Measurements from ENCODE around the gene PUSL1. TPM values are rescaled to one million over a fixed set of nuclear protein-coding genes. Genes with fewer than 3 reads are reported as not detected.

PUSL1 gene
- total RNA-seq, 1 donor from 2014 or later: 23.1 TPM

DNA sequence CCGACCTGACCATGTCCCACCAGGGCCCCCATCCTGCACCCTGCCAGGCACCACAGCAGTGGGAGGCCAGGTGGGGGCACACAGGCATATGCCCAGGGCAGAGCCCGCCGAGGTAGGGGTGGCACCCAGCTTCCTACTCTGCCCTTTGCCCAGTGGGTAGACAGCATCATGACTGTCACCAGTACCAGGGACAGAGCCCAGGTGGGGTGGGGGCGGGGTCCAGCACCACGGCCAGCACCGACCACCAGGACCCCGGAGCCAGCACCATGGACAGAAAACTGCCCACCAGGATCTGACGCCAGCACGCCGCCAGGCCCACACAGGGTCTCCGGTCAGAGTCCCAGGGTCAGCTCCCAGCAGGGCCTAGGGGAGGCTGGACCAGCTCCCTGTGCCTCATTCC lies 26.4 kb downstream of the PUSL1 start:
- intact Hi-C loops (cut with micrococcal nuclease): no loop called here

DNA sequence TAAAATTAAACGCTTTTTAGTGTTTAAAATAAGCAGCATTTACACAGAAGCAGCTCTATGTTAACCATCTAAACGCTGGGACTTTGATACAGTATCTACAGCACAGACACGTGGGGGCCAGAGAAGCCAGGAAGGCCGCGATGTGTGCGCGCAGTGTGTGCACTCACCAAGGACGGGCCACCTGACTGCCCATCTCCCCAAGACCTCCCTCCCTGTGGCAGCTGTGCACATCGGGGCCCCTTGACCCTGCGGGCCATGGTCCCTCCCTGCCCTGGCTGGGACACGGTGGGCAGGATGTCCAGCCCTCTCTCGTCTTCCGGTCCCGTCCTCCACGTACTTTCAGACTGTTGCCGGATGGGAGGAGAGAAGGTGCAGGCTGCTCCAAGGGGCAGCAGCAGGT lies 26.9 kb downstream of the PUSL1 start:
- intact Hi-C loops (cut with micrococcal nuclease): no loop called here

DNA sequence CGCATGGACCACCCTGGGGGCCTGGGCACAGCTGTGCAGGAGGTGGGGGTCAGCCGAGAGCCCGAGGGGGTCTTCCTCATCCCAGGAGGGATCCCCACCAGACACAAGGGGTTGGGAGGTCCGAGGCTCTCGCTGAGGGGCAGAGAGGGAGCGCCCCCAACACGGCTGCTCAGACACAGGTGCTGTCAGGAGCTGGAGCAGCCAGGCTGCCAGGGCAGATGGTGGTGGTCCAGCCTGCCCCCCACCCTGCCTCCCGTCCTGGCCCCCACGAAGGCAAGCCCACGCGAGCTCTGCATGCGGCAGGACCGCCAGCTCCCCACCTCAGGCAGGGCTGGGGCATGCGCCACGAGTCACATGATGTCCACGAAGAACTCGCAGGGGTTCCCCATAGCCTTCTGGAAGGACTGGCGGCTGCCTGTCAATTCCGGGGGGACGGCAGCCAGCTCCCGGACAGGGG lies 27.4 kb downstream of the PUSL1 start:
- intact Hi-C loops (cut with micrococcal nuclease): no loop called here

DNA sequence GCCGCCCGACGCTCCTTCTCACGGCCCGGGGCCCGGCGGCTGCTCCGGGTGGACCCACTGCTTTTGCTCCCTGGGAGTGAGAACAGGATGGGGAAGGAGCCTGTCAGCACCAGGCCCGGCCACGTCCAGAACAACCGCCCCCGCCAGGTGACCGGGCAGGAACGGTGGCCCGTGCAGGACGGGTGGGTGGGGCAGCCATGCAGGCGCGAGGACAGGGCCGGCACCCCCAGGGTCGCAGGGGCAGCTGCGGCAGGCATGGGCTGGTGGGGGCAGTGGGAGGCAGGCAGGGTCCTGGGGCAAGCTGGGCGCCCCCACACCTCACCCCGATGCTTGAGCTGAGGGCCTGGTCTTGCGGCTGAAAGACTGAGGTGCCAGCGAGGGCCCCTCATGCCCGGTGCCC lies 28.0 kb downstream of the PUSL1 start:
- intact Hi-C loops (cut with micrococcal nuclease): no loop called here

DNA sequence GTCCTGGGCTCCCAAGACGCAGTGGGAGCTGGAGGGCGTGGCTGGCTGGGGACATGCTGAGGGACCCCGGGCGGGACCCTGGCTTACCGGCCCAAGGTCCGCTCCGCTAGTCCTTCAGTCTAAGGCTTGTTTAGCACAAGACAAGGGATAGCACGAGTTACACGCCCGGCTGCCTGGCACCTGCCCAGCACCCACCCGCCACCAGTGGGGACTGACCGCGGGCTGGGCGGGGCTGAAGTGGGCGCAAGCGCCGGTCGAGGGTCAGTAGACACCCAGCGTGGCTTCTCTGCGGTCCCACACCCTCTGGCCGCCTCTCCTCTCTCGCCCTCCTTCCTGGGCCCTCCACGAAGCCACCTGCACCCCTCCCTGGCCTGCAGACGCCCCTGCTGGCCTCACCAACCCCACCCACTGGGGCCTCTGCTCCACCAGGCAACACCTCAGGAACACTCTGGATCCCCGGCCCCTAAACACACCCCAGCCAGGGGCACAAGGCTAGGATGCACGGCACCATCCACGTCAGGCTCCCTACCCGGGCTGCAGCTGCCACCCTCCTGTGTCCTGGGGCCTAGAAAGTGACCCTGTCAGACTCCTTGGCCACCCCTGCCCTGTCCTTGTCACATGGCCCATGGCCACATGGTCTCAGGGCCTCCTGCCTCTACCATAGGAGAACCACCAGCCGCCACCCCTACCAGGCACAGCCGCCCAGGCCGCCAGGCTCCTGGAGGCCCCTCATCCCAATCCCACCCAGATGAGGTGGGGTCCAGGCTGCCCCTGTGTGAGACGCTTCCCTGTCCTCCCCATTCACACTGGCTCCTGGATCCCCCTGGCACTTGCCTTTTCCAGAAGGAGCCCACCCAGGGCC lies 28.8 kb downstream of the PUSL1 start:
- intact Hi-C loops (cut with micrococcal nuclease): no loop called here

DNA sequence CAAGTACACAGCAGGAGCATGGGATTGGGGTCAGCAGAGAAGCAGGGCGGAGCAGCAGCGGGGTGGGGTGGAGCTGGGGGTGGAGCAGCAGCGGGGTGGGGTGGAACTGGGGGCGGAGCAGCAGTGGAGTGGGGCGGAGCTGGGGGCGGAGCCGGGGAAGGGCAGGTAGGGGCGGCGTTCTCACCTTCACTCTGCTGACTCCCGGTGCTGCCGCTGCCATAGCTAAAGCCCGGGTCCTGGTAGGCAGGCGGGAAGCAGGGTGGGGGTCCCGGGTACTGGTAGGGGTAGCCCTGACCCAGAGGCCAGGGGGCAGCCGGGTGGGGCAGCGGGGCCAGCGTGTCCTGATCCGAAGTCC lies 29.4 kb downstream of the PUSL1 start:
- intact Hi-C loops (cut with micrococcal nuclease): no loop called here

DNA sequence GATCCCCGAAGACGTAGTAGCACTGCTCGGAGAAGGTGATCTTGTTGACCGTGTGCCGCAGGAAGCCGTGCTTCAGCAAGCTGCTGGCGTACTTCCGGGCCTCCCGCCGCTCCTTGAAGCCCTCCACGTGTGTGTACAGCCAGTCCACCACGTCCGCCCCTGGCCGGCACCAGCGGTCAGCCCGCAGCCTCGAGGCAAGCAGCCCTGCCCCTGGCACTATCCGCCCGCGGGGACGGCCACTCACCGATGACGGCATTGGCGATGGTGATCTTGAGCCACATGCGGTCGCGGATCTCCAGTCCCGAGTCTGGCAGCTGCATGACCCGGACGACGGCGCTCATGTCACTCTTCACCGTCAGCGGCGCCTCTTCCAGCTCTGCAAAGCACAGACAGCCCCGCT lies 29.9 kb downstream of the PUSL1 start:
- intact Hi-C loops (cut with micrococcal nuclease): no loop called here

DNA sequence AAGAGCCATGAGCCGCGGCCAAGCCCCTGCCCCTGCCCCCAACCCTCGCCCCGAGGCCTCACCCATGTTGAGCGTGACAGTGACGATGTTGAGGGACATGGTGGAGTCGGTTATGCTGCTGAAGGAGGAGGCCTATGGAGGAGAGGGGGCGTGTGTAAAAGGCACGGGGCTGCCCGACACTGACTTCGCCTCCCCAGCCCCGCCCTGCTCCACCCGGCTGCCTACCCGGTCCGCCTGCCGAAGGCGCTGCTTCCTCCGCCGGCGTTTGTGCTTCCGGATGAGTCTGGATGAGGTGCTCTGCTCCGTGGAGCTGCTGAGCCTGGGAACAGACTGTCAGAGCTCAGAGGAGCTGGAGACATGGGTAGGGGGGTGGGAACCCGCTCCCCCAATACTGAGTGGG lies 31.8 kb downstream of the PUSL1 start:
- intact Hi-C loops (cut with micrococcal nuclease): no loop called here

DNA sequence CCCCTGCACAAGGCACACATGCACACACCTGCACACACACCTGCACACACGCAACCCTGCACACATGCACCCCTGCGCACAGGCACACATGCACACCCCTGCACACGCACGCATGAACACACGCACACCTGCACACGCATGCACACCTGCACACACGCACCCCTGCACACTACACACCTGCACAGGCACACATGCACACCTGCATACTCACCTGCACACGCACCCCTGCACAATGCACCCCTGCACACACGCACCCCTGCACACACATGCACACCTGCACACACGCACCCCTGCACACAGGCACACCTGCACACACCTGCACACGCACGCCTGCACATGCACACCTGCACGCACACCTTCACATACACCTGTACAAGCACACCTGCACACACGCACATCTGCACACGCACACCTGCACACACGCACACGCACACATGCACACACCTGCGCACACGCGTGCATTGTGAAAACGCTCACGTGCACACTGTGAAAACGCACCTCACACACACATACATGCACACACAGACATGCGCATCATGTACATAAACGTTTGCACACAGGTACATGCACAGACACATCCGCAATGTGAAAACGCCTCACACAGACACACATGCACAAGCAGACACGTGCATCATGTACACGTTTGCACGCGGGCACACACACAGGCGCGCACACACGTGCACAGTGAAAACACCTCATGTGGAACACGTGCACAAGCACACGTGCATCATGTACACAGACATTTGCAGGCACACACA lies 32.6 kb downstream of the PUSL1 start:
- intact Hi-C loops (cut with micrococcal nuclease): no loop called here

DNA sequence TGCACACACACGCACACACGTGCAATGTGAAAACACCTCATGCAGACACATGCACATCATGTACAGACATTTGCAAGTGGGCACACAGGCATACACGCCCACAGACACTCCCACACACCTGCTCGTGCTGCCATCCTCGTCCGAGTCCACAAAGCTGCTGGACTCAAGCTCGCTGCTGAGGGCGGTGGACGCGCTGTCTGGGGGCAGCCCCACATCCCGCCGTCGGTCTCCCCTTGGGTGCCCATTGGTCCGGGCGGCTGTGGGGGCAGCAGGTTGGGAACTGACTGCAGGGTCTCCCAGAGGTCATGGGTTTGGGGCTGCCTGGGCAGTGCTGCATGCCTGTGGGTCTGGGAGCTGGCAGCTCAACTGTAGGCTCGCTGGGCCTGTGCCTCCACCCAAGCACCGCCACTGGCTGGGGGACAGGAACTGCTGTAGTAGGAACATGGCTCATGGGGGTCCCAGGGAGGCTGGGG lies 33.2 kb downstream of the PUSL1 start:
- intact Hi-C loops (cut with micrococcal nuclease): no loop called here

DNA sequence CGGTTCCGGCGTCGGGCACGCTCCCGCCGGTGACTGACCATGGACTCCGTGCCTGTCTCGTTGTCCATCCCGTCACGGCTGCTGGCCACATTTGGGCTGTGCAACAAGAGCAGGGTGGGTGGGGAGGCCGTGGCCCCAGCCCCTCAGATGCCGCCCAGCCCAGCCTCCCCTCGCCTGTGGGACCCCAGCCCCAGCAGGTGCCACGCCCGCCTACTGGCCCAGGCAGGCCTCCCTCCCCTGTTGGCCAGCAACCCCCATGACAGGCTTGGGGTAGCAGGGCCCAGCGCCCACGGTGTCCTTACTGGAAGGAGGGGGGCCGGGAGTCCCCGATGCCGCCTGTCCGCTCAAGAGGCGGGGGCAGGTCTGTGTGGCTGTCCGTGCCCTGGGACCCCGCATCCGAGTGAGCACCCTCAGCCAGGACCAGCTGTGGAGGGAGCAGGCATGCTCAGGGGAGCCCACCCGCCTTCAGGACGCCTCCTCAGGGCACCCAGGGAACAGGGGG lies 33.7 kb downstream of the PUSL1 start:
- intact Hi-C loops (cut with micrococcal nuclease): no loop called here

DNA sequence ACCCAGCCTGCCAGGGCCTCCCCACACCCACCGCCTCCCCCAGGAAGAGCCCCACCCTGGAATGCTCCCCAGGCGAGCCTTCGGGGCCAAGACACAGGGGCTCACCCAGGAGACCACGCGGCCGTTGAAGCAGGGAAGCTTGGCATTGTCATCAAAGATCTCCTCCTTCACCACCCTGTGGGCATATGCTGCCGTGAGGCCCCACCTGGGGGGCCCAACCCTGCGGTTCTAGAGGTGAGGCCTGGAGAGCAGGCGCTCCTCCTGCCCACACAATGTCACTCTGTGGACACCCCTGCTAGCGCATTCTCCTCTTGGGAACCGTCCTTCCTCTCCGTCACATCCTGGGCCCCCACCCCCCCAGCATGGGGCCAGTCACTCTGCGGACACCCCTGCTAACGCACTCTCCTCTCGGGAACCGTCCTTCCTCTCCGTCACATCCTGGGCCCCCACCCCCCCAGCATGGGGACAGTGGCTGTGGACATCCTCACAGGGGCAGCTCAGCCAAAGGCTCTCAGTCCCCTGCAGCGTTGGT lies 34.3 kb downstream of the PUSL1 start:
- intact Hi-C loops (cut with micrococcal nuclease): no loop called here

DNA sequence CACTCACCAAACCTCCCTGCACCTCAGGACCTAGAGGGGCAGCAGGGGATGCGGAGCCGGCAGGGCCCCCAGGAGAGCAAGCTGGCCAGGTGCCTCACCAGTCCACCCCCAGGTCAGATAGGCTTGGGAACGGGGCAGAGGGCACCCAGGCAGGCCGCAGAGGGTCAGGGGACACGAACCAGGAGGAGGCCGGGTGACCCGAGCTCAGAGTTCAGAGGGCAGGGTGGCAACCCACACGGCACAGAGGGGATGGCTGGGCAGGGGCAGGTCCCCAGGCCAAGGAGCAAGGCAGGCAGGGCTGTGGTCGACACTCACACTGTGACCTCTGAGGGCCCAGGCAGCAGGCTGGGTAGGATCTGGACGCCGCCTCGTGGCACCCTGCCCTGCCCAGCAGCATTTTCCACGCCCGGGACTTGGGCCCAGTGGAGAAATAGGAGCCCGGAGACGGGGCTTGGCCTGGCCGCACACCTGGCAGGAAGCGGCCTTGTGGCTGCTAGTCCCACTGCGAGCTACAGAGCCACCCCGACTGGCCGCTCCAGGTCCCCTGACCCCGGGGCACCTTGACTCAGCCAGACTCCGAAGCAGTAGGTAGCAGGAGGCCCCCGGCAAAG lies 35.5 kb downstream of the PUSL1 start:
- intact Hi-C loops (cut with micrococcal nuclease): no loop called here

DNA sequence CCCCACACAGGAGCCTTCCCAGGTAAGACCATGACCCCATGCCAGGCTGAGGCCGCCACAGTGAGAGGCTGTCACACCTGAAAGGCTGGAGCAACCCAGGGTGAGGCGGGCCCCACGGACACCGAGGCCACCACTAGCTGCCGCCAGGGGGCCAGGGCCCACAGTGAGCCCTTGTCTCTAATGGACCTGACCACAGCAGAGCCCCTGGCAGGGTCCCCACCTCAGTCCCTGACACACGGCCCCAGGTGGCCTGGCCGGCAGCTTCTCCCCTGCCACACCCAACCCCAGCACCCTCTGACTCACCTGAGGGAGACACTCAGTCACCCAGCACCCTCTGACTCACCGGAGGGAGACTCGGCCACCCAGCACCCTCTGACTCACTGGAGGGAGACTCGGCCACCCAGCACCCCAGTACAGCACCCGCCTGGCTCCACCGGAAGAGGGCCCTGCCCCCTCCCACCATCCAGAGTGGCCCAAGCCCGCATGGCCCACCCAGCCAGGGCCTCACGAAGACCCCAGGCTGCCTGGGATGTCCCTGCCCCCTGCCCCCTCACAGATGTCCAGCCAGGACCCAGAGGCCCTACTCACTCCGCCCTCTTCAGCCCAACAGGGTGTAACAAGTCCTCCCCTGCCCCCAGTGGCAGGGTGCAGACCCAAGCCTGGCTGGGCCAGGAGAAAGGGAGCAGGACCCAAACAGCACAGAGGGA lies 36.4 kb downstream of the PUSL1 start:
- intact Hi-C loops (cut with micrococcal nuclease): loop anchor here (5.0 kb wide), 1 partner anchor 38 kb away; the partner anchor contains the start of genes ACAP3 and PUSL1

DNA sequence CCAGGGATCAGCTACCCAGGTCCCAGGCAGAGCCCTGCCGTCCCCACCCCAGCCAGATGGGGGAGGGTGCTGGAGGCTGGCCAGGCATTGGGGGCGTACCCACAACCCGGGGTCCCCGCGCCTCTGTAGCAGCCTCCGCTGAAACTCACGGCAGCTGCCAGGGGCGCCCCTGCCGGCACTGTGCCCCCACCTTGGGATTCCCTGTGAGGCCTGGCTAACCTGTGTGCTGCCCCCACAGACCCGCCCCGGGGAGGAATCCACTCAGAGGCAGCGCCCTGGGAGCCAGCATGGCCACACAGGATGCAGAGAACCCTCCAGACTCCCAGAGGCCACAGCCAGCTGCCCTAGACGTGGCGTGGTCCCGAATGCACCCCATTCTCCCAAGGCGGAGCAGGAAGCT lies 37.0 kb downstream of the PUSL1 start:
- intact Hi-C loops (cut with micrococcal nuclease): loop anchor here (5.0 kb wide), 1 partner anchor 38 kb away; the partner anchor contains the start of genes ACAP3 and PUSL1

DNA sequence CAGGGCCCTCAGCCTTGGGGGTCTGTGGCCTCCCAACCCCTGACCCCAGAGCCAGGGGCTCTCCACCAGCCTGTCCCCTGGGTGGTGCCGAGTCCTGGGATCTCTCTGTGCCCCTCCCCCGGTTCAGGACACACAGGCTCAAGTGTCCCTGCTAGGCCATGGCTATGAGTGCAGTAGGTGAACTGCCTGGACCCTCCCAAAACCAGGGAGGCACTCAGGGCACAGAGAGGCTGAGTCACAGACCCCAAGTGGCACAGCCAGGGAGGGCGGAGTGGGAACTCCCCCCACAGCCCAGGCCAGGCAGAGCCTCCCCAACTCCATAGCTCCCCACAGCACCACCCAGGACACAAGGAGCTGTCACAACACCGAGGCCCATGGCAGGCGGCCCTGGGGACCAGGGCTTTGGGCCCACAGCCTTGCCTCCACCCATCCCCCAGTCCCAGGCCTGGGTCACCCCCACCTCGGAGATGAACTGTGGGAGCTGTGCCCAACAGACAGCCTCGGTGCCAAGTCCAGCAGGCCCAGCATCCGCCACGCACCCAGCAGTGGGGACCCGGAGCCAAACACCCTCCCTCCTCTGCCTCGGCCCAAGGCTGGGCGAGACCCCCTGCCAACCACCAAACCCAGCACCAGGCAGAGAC lies 37.6 kb downstream of the PUSL1 start:
- intact Hi-C loops (cut with micrococcal nuclease): loop anchor here (5.0 kb wide), 1 partner anchor 39 kb away; the partner anchor contains the start of genes ACAP3 and PUSL1

DNA sequence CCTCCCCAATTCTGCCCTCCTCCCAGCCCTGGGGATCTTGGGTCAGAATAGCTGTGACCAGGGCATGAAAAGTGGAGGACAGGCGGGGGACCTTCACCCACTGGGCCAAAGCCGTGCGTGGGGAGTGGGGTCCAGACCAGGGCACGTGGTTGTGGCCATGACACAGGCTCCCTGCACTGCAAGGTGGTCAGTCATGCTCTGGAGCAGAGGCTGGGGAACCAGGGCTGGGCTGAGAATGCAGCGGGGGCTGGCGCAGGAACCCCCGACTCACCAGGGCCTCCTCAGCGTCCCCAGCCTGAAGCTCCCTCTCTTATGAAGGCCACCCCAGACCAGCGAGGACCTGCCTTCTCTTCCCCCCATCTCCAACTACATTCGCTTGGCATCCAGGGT lies 38.1 kb downstream of the PUSL1 start:
- intact Hi-C loops (cut with micrococcal nuclease): loop anchor here (5.0 kb wide), 1 partner anchor 39 kb away; the partner anchor contains the start of genes ACAP3 and PUSL1

DNA sequence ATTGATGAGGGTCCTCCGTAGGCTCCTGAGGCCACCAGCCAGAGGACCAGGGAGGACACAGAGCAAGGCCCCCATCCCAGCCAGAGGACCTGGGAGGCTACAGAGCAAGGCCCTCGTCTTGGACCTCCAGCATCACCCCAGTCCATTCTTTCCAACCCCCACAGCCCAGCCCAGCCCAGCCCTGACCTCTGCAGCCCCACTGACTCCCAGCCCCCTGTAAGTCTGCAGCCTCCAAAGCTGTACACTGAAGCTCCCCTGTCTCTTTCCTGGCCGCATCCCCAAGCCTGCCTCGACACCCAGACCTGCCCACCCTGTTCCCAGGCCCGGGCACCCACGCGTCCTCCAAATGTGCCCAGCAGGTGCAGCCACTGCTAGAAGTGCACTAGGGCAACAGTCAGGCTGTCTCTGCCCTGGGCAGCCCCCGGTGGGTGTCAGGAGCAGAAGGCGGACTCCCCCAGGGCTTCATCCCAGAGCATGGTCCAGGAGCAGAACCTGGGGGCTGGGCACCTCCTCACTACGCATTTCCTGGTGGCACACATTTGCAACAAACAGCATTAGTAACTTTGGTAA lies 38.7 kb downstream of the PUSL1 start:
- intact Hi-C loops (cut with micrococcal nuclease): loop anchor here (5.0 kb wide), 1 partner anchor 40 kb away; the partner anchor contains the start of genes ACAP3 and PUSL1

DNA sequence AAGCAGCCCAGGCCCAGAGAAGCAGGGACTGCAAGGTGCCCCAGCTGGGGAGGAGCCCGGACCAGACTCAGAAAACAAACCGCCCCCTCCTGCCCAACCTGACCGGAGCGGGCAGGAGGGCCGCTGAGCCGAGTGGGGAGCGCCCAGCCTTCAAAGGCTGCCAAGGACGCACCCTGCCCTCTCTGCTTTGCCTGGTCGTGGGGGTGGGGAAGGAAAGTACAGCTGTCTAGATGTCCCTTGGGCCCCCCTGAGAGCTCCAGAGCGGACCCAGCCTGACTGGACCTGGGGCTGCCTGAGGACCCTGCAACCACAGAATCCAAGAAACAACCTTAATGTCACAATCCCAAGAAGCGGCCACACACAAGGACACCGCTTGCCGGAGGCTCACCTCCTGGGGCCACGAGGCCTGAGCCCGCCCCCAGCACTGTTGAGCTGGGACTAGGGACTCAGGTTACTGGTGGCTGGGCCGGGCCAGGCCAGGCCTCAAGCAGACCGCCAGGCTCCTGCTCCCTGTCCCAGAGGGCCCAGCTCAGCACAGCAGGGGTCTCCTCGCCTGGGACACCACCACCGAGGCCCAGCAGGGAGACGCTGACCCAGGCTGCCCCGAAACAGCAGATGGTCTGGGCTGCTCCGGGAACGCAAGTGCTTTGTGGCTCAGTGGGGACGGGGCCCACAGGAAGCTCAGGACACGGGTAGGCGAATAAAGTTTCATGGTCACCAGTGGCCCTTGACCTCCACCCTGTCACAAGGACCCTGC lies 39.4 kb downstream of the PUSL1 start:
- intact Hi-C loops (cut with micrococcal nuclease): loop anchor here (5.0 kb wide), 1 partner anchor 41 kb away; the partner anchor contains the start of genes ACAP3 and PUSL1

Measured in T-helper 2 cell treated with Interferon-gamma antibody and Interleukin-4, amounts not matched to agents 100 ng/mL and 5 ng/mL, for 36 hours (primary cell).